AG08395 (cell line): ENCODE results near the gene GLP1R.
A peak's percentile ranks its signal among the peaks of the same experiment; 100 is the strongest.

Source experiments
- DNase-seq: peaks from one replicate; pipeline ENCODE4 v3.0.0; 2012; ENCODE audit warnings: mixed read lengths, low spot score

Gene GLP1R

GRCh38 chr6:39086294-39086693 lies 37.7 kb downstream of the GLP1R start:
- DNase-seq: no peak

- no peak for DNase-seq
Measured at GRCh38 chr6:39086711-39087110, 38.1 kb downstream of the GLP1R start.

- DNase-seq: no peak
Measured at GRCh38 chr6:39087197-39087596, 38.6 kb downstream of the GLP1R start.

- peak; percentile 61 for DNase-seq
Measured at GRCh38 chr6:39088331-39088730, 39.8 kb downstream of the GLP1R start.

- DNase-seq: no peak
Measured at GRCh38 chr6:39090036-39090435, 41.5 kb downstream of the GLP1R start.

GRCh38 chr6:39091220-39091619 lies 42.6 kb downstream of the GLP1R start:
- DNase-seq: no peak

GRCh38 chr6:39092124-39092523 lies 43.5 kb downstream of the GLP1R start:
- no peak for DNase-seq

- DNase-seq: no peak
Measured at GRCh38 chr6:39093149-39093708, 44.6 kb downstream of the GLP1R start.

- no peak for DNase-seq
Measured at GRCh38 chr6:39095578-39095977, 47.0 kb downstream of the GLP1R start.

GRCh38 chr6:39100358-39100757 lies 51.8 kb downstream of the GLP1R start:
- no peak for DNase-seq

GRCh38 chr6:39102071-39102820 lies 53.7 kb downstream of the GLP1R start:
- peak; percentile 16 for DNase-seq

- DNase-seq: no peak
Measured at GRCh38 chr6:39102821-39103136, 54.2 kb downstream of the GLP1R start.

GRCh38 chr6:39104528-39104927 lies 55.9 kb downstream of the GLP1R start:
- DNase-seq: no peak

GRCh38 chr6:39107034-39107433 lies 58.5 kb downstream of the GLP1R start:
- no peak for DNase-seq

- no peak for DNase-seq
Measured at GRCh38 chr6:39107641-39108040, 59.1 kb downstream of the GLP1R start.

GRCh38 chr6:39108041-39108839 lies 59.7 kb downstream of the GLP1R start:
- DNase-seq: no peak

GRCh38 chr6:39111280-39111679 lies 62.7 kb downstream of the GLP1R start:
- no peak for DNase-seq

- DNase-seq: no peak
Measured at GRCh38 chr6:39113788-39114187, 65.2 kb downstream of the GLP1R start.

GRCh38 chr6:39114388-39114703 lies 65.8 kb downstream of the GLP1R start:
- DNase-seq: peak; percentile 9

GRCh38 chr6:39114704-39115599 lies 66.4 kb downstream of the GLP1R start, which contains the start of gene SAYSD1:
Gene SAYSD1, minus strand, starts transcription at chr6:39115186. Its CDS starts 97 bp downstream, at chr6:39115089.
- DNase-seq: peak; percentile 98

GRCh38 chr6:39118921-39119320 lies 70.3 kb downstream of the GLP1R start:
- no peak for DNase-seq

- no peak for DNase-seq
Measured at GRCh38 chr6:39124114-39124513, 75.5 kb downstream of the GLP1R start.
